GM08714 (cell line): ENCODE measurements around the gene PTDSS2.

Experiments used
- H3K4me3 ChIP-seq: fragments of 200-500 bp; sonication (Bioruptor generic); 2 replicates; pipeline ENCODE4 v1.5.1; 2014; ENCODE audit warnings: mild to moderate bottlenecking, low read length, inconsistent platforms
- ZNF274 ChIP-seq: IDR thresholded peaks from 2 replicates; pipeline ENCODE4 v1.6.1; 2012; ENCODE audit warnings: mild to moderate bottlenecking, low read depth, low read length

Gene PTDSS2

GRCh38 chr11:488992-489391 lies 38.9 kb downstream of the PTDSS2 start:
- TF ChIP-seq ZNF274 = no peak
- no peak overlapping the region for H3K4me3 ChIP-seq

- no peak for TF ChIP-seq ZNF274
- no peak overlapping the region for H3K4me3 ChIP-seq
Observed at GRCh38 chr11:489610-490185, 39.6 kb downstream of the PTDSS2 start.

GRCh38 chr11:490186-490929 lies 40.3 kb downstream of the PTDSS2 start:
- H3K4me3 ChIP-seq = no peak overlapping the region
- no peak for TF ChIP-seq ZNF274

- no peak overlapping the region for H3K4me3 ChIP-seq
- TF ChIP-seq ZNF274 = no peak
Observed at GRCh38 chr11:490930-491260, 40.8 kb downstream of the PTDSS2 start.

- H3K4me3 ChIP-seq = no peak overlapping the region
- TF ChIP-seq ZNF274 = no peak
Observed at GRCh38 chr11:491358-491757, 41.3 kb downstream of the PTDSS2 start.

GRCh38 chr11:492427-493226 lies 42.5 kb downstream of the PTDSS2 start:
- no peak overlapping the region for H3K4me3 ChIP-seq
- TF ChIP-seq ZNF274 = no peak

- TF ChIP-seq ZNF274 = no peak
- H3K4me3 ChIP-seq = no peak overlapping the region
Observed at GRCh38 chr11:494761-495536, 44.9 kb downstream of the PTDSS2 start.

GRCh38 chr11:495537-495931 lies 45.5 kb downstream of the PTDSS2 start:
- no peak for TF ChIP-seq ZNF274

GRCh38 chr11:496834-497564 lies 46.9 kb downstream of the PTDSS2 start:
- no peak overlapping the region for H3K4me3 ChIP-seq
- TF ChIP-seq ZNF274 = no peak

More at GRCh38 chr11:495537-495931, 45.5 kb downstream of the PTDSS2 start:
- H3K4me3 ChIP-seq = no peak overlapping the region

GRCh38 chr11:497565-498296 lies 47.7 kb downstream of the PTDSS2 start:
- no peak for TF ChIP-seq ZNF274
- no peak overlapping the region for H3K4me3 ChIP-seq

- no peak overlapping the region for H3K4me3 ChIP-seq
- TF ChIP-seq ZNF274 = no peak
Observed at GRCh38 chr11:498297-499181, 48.5 kb downstream of the PTDSS2 start.
